ENCODE results near the gene GDF15.
"Not testable (repeated sequence)": the region's sequence is repeated elsewhere in the genome, so short reads cannot be mapped to it uniquely, and the experiment has no call there.

GDF15 gene

DNA sequence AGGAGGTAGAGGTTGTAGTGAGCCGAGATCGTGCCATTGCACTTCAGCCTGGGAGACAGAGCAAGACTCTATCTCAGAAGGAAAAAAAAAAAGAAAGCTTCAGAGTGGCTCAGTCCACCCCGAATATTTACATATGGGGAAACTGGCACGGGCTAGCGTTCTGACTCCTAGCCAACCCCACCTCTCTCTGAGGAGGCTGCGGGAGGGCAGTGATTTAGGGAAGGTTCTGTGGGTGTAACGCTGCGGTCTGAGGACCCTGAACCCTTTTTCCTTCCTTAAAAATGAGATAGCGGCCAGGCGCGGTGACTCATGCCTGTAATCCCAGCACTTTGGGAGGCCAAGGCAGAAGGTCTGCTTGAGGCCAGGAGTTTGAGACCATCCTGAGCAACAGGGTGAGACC lies 6.5 kb downstream of the GDF15 start:
- no peak for DNase-seq (ENCODE audit: low read depth)

DNA sequence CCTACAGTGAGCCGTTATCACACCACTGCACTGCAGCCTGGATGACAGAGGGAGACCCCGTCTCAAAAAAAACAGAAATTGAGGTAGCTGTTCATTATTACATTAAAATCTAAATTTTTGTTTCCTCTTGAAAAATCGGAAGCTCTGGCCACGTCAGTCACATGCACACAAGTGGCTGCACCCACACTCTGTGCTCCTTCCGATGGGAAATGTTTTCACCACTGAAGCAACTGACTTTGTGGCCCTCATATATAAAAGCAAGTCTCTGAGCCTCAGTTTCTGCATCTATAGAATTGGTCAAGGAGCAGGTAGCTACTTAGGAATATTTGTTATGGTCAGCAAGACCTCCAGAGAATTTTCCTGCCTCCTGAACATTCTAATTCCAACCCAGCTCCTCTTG lies 7.0 kb downstream of the GDF15 start:
- no peak for DNase-seq (ENCODE audit: low read depth)

DNA sequence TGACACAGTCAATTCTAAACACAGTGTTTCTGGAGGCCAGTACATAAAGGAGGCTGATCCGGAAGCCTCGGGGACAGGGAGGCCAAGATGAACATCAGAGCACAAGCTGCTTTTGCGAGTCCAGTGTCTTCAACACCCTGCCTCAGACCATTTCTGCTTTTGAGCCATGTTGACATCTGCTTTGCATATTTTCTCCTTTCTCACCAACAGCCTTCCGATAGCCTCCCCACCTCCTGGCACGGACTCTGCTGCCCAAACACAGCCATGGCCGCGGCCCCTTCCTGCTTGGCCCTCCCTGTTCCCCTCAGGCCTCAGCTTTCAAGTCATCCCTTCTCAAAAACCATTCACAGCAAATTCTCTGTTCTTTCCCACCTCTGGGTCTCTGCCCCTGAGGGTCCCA lies 7.9 kb downstream of the GDF15 start:
- DNase-seq (ENCODE audit: low read depth), result no peak

DNA sequence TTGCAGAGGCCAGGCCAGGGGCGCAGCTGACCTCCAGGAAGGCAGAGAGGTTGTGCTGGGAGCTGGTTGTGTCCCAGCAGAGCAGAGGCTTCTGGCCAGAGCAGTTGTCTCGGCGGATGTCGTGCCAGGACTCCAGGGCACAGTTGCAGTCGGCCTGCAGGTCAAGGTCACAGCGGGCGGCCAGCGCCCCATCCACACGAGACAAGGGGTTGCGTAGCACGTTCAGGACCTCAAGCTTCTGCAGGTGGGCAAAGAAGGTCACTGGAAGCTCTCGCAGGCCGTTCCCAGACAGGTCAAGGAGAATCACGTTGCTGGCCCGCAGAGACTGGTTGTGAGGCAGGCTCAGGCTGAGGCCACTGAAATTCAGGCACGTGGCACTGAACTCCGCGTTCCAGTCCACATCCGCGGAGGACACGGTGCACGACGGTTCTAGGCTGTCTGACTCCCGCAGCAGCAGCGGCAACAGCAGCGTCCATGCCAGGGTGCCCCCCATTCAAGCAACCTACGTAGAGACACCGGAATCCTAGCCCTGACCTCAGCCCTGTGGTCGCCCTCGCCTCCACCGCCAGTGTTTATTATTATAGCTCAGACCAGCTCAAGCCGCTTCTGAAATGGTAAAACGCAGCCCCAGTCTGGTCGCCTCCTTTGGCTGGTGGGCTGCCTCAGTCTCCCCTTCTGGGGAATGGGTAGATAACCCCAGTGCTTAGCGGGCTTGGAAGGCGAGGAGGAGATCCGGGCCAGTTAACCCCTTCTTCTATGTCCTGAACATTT lies 10.7 kb downstream of the GDF15 start:
- DNase-seq (ENCODE audit: low read depth), result no peak

DNA sequence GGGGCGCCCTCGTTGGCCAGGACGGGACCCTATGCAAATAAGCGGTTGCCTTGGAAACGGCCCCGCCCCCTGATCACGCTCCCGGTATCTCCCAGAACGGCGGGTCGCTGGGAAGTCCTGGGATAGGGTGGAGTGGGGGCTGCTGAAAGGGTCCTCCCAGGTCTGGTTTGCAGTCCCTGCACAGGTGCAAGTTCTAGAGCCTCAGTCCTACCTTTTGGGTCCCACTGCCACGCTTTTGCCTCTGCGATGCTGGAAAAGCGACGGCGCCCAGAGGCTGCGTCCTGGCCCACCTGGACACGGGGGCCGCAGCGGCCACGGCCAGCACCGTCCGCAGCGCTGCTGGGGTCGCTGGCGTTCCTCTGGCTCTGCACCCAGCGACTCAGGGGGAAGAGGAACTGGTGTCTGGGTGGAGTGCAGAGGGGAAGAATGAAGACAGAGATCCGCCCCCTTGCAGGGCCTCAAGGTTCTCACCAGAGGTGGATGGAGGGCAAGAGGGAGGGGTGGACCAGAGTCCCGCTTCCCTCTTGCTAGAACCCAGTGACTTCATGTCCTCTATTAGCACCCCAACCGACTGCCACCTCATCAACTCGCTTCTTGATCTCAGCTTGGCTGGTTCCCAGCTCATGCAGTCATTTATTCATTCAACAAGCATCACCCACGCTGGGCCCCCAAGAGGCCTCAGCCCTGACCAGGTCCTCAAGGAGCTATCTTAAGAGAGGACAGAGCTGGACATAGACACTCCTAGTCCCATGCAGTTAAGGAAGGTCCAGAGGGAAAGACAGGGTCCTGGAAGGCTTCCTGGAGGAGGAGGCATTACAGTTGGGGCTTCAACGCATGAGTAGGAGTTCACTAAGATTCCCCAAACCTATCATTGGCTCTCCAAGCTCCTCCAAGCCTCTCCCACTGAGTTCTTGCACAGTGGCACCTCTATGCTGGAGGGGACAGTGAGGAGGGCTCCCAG lies 11.6 kb downstream of the GDF15 start, which contains the start of gene LRRC25:
TSS of gene LRRC25 (minus strand) at position 381 of the 961 bp plus-strand sequence. CDS start 659 bp downstream, outside the sequence.
- DNase-seq (ENCODE audit: low read depth), result no peak

DNA sequence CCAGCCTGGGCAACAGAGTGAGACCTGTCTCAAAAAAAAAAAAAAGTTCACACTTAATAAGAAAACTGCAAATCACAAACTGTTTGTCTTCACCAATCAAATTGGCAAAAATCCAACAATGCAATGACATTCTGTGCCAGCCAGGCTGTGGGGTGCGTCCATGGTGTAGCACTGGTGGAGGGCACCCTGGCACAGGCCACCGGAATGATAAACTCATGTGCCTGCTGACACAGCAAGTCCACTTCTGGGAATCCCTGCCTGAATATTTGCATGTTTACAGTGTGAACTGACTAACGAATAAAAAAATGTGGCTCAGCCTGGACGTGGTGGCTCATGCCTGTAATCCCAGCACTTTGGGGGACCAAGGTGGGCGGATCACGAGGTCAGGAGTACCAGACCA lies 13.1 kb downstream of the GDF15 start:
- DNase-seq (ENCODE audit: low read depth), result no peak

DNA sequence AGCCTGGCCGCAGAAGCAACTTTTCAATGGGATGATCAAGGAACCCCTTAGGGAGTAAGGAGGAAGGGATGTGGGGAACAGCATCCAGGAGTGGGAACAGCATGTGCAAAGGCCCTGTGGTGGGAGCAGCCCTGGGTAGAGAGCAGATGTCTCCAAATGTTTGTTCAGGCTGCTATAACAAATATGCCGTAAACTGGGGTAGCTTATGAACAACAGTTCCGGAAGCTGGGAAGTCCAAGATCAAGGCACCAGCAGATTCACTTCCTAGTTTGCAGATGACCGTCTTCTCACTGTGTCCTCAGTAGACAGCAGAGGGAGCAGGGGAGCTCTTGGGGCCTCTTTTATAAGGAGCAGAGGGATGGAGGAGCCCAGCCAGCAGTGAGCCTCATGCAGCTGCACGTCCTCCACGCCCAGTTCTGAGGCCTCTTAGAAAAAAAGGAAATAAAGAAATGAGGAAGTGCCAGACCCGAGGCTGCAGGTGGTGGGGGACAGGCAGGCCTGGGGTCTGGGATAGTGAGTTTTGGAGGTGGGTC lies 15.7 kb downstream of the GDF15 start:
- DNase-seq (ENCODE audit: low read depth), result no peak

DNA sequence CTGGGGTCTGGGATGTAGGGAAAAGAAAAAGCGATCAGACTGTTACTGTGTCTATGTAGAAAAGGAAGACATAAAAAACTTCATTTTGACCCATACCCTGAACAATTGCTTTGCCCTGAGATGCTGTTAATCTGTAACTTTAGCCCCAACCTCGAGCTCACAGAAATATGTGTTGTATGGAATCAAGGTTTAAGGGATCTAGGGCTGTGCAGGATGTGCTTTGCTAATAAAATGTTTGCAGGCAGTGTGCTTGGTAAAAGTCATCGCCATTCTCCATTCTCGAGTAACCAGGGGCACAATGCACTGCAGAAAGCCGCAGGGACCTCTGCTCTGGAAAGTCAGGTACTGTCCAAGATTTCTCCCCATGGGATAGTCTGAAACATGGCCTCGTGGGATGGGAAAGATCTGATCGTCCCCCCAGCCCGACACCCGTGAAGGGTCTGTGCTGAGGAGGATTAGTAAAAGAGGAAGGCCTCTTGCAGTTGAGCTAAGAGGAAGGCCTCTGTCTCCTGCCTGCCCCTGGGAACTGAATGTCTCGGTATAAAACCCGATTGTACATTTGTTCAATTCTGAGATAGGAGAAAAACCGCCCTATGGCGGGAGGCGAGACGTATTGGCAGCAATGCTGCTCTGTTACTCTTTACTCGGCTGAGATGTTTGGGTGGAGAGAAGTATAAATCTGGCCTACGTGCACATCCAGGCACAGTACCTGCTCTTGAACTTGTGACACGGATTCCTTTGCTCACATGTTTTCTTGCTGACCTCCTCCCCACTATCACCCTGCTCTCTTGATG lies 16.7 kb downstream of the GDF15 start:
- not testable (repeated sequence) for DNase-seq (ENCODE audit: low read depth)

DNA sequence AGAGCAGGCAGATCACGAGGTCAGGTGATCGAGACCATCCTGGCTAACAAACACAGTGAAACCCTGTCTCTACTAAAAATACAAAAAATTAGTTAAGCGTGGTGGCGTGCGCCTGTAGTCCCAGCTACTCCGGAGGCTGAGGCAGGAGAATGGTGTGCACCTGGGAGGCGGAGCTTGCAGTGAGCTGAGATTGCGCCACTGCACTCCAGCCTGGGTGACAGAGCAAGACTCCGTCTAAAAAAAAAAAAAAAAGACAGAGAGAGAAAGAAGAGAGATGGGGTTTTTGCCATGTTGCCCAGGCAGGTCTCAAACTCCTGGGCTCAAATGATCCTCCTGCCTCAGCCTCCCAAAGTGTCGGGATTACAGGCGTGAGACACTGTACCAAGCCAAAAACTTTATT lies 19.8 kb downstream of the GDF15 start:
- not testable (repeated sequence) for DNase-seq (ENCODE audit: low read depth)

DNA sequence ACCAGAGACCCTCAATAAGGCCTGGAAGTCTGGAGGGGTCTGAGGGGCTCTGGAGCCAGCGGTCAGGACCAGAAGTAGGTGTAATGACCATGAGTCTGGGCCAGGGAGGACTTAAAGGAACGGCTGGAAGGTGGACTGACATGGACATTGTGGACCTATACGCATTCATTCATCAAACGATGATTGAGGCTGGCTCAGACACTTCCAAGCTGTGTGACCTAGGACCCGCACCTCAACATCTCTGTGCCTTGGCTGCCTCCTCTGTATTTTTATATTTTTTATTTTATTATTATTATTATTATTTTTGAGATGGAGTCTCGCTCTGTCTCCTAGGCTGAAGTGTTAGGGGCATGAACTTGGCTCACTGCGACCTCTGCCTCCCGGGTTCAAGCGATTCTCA lies 20.8 kb downstream of the GDF15 start:
- DNase-seq (ENCODE audit: low read depth), result no peak

DNA sequence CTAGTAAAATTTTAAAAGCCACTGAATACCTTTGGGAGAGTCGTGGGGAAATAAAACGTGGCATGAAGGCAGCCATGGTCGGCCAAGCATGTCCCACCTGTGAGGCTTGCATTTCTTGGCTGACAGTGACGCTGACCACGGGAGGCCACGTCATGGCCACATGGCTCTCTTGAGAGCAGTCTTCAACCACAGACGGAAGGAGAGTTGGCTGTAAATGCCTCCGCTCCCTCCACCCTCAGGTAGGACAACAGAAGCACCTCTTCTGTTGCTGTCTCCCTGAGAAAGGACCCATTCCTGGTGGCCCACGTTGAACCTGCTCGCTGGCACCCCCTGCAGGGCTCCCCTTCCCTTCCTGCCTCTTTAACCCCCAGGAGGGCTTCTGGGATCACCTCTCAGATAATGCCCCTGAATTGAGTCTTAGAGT lies 22.1 kb downstream of the GDF15 start:
- DNase-seq (ENCODE audit: low read depth), result no peak

DNA sequence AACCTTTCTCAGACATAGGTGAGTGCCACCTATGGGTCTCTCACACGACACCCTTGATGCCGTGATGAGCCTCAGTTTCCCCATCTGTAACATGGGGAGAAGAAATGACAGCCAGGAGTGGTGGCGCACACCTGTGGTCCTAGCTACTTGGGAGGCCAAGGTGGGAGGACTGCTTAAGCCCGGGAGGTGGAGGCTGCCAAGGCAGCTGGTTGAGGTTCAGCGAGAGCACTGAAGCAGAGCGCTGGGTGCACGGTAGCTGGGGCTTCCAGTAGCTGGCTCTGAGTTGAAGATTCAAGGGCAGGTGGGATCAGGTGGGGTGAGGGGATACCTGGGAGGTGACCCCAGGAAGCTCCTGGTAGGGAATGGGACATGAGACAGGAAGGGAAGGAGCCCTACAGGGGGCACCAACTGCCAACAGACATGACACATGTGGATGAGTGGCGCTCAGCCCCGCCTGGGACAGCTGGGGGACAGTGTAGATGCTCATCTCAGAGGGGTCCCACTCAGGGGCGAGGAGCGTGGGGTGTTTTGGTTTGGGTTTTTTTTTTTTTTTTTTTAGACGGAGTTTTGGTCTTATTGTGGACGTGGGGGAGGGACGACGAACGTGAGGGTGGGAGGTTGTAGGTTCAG lies 26.8 kb downstream of the GDF15 start:
- no peak for DNase-seq (ENCODE audit: low read depth)

DNA sequence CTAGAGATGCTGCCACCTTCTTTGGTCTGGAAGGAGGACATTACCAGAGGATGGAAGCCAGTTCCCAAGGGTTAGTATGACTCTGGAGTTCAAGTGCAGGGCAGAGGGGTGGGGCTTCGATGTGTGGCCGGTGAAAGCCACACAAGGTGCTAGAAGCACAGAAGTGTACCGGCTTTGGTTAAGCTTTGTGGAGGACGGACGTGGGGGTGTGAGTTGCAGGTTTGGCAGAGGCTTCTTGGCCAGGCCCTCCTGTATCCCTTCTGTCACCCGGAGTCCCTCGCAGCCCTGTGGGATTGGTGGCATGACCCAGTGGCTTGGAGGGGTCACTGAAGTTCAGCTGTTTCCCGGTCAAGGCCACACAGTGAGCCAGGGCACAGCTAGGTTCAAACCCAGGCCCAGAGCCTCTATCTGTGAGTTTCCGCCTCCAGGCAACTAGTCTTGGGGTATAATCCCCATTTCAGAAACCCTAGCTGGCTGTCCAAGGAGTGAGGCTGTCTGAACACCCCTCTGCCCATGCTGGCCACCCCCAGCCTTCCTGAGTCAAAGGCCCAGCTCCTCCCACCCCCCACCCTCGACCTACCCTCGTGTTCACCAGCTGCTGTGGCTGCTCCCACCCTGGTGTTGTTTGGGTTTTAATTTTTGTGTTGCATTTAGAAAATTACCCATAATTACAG lies 28.7 kb downstream of the GDF15 start:
- DNase-seq (ENCODE audit: low read depth), result no peak

DNA sequence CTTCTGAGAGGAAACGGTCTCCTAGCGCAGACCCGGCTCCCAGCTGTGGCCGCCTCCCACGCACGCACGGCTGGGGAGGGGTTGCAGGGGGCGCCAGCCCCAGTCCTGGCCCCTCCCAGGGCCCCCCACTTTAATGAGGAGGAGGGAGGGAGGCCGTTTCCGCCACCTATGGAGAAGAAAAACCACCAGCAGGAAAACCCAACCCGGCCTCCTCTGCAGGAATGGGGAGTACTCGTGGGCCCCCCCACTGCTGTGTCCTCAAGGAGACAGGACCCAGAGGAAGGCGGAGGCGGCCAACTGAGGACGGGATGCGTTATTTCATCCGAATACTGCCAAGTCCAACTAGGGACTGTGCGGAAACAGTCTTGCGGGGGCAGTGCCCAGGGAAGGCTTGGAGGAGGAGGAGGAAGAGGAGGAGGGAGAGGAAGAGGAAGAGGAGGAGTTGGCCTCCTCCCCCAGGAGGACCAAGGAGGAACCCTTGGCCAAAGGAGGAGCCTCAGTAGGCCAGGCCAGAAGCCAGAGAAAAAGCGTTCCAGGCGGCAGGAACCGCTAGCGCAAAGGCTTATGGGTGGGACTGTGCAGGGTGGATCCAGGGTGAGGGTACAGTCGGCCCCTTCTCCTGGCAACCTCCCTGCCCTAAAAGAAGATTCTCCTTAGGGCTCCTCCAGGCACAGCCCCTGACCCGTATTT lies 29.4 kb downstream of the GDF15 start:
- DNase-seq (ENCODE audit: low read depth), result peak; percentile 22

DNA sequence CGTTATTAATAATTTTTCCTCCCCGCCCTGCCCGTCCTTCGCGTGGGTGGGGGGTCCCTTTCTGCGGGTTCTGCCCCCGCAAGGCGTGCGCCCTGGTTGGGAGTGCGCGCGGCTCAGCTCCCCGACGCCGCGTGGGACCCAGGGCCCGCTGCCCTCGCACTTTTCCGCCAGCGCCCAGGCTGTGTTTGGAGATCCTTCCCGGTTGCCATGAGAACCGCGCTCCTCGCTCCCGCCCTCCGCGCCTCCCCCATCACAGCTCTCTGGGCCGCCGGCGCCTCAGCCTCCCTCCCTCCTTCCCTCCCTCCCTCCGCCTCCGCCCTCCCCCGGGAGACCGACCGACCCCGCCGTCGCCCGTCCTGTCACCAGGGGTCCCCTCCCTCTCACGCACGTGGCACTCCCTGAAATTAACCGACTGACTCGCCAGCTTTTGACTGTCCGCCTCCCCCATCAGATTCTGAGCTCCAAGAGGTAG lies 30.9 kb downstream of the GDF15 start:
- peak; percentile 46 for DNase-seq (ENCODE audit: low read depth)

DNA sequence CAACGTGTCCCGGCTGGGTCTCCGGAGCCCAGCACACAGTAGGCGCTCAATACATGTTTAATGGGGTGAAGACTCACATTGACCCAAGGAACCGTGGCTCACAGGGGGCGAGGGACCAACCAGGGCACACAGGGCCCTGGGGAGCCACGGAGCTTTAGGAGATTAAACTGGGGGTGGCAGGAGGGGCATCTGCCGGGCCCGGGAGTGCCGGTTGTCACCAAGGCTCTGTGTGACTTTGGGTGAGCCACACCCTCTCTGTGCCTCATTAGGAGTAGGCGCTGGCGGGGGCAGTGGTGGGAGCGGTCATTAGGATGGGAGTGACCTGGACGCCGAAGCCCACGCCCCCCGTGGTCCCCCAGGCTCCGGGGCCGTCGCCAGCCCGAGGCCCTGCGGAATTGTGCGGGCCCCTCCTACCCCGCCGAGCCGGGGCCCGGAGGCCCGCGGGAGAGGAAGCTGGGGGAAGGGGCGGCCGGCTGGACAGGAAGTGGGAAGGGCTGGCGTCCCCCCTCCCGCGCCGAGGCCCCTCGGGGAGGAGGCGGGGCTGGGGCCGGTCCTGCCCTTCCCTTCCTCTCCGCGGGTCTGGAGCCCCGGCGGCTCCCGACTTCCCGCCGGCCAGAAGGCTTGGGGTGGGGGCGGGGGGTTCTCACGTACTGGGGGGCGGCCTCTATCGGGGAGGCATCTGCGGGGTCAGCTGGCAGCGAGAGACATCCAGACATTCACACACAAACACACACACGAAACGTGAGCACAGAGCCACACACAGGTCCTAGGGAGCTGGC lies 31.5 kb downstream of the GDF15 start:
- peak; percentile 28 for DNase-seq (ENCODE audit: low read depth)

DNA sequence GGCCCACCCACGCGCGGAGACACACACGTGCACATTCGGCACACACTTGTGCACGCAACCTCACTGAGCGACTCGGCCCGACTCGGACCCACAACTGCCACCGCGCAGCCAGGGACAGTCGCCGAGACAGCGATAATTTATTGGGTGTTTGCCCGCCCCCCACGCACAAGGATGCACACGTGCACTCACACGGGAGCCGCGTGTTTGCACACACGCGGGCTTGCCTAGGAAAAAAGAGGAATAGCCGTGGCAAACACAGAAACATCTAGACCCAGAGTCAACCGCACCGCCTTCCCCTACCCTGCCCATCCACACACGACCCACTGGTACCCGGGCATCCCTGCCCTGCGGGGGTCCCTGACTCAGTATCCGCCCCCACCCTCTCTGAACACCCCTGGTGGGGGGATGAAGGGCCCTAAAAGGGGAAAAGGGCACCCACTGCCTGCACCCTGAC lies 32.1 kb downstream of the GDF15 start:
- DNase-seq (ENCODE audit: low read depth), result no peak

DNA sequence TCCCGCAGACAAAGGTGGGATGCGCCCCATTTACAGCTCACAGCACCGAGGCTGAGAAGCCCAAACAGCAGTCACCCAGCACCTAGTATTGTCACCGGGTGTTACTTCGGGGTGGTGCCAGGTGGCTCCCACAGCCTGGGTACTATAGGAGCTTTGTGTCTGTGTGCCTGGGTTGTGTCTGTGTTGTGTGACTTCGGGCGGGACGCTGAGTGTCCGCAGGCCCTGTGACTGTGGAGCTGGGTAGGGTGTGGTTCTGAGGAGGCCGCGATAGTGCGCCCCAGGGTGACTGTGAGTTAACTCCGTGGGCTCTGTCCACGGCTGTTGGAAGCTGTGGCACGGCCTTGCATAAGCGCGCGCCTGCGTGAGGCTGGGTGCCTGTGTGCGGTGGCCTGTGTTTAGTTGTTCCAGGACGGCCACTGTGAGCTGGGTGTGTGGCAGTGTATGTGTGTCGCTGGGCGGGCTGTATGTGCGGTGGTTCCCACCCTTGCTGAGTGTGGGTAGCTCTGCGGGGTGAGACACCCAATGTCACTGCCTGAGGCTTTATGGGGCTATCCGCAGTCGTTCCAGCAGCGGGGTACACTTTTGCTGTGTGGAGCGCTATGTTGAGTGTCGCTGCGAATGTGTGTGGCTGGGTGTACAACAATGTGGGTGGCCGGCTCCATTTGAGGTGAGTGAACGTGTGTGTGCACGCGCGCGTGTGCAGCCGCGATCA lies 32.7 kb downstream of the GDF15 start:
- no peak for DNase-seq (ENCODE audit: low read depth)

Data from HS-5 (cell line).